GM23248 (cell line): Measurements from ENCODE around the gene HDAC7. TPM values are rescaled to one million over a fixed set of nuclear protein-coding genes. Genes with fewer than 3 reads are reported as not detected.

Experiments
- DNase-seq: peaks from one replicate; pipeline ENCODE4 v3.0.0-alpha.2; 2015
- H2AFZ ChIP-seq: fragments of 200-600 bp; sonication (generic); 2 replicates; pipeline ENCODE4 v1.6.1; 2016; ENCODE audit warnings: antibody characterized with exemption
- H3F3A ChIP-seq: fragments of 200-600 bp; sonication (generic); 2 replicates; pipeline ENCODE4 v1.6.1; 2016; ENCODE audit warnings: mild to moderate bottlenecking, antibody characterized with exemption, mixed run types; ENCODE audit not compliant: insufficient read depth
- H3K27ac ChIP-seq: fragments of 200-600 bp; sonication (generic); 2 replicates; pipeline ENCODE4 v1.5.1; 2016; ENCODE audit warnings: mild to moderate bottlenecking
- H3K27me3 ChIP-seq: fragments of 200-600 bp; sonication (generic); replicated peaks from 2 replicates; pipeline ENCODE4 v1.6.1; 2016; ENCODE audit warnings: mild to moderate bottlenecking; ENCODE audit not compliant: insufficient read depth
- H3K36me3 ChIP-seq: fragments of 200-600 bp; sonication (generic); 2 replicates; pipeline ENCODE4 v1.6.1; 2016; ENCODE audit warnings: low read depth, mild to moderate bottlenecking
- H3K4me1 ChIP-seq: fragments of 200-600 bp; sonication (generic); 2 replicates; pipeline ENCODE4 v1.6.1; 2016; ENCODE audit warnings: mild to moderate bottlenecking; ENCODE audit not compliant: insufficient read depth
- H3K4me2 ChIP-seq: fragments of 200-600 bp; sonication (generic); one replicate; pipeline ENCODE4 v1.6.1; 2016; ENCODE audit warnings: mild to moderate bottlenecking; ENCODE audit not compliant: unreplicated experiment
- H3K4me3 ChIP-seq: fragments of 200-600 bp; sonication (generic); 2 replicates; pipeline ENCODE4 v1.5.1; 2016; ENCODE audit warnings: mild to moderate bottlenecking
- H3K79me2 ChIP-seq: fragments of 200-600 bp; sonication (generic); 2 replicates; pipeline ENCODE4 v1.6.1; 2016; ENCODE audit warnings: mild to moderate bottlenecking; ENCODE audit not compliant: insufficient read depth
- H3K9ac ChIP-seq: fragments of 200-600 bp; sonication (generic); 2 replicates; pipeline ENCODE4 v1.6.1; 2016; ENCODE audit warnings: mild to moderate bottlenecking
- H3K9me2 ChIP-seq: fragments of 200-600 bp; sonication (generic); 2 replicates; pipeline ENCODE4 v1.6.1; 2016; ENCODE audit warnings: mixed run types, mild to moderate bottlenecking, moderate library complexity; ENCODE audit not compliant: insufficient read depth
- H3K9me3 ChIP-seq: fragments of 200-600 bp; sonication (generic); one replicate; pipeline ENCODE4 v1.6.1; 2017; ENCODE audit warnings: low read depth
- H4K20me1 ChIP-seq: fragments of 200-600 bp; sonication (generic); 2 replicates; pipeline ENCODE4 v1.6.0; 2016; ENCODE audit not compliant: insufficient read depth
- EZH2 ChIP-seq: fragments of 200-600 bp; sonication (generic); IDR thresholded peaks from 2 replicates; pipeline ENCODE4 v1.6.1; 2018; ENCODE audit warnings: antibody characterized with exemption, mild to moderate bottlenecking; ENCODE audit not compliant: insufficient read depth, poor library complexity, severe bottlenecking
- EZH2phosphoT487 ChIP-seq: fragments of 200-600 bp; sonication (generic); IDR thresholded peaks from 2 replicates; pipeline ENCODE4 v1.6.1; 2018; ENCODE audit warnings: antibody characterized with exemption, moderate library complexity, mild to moderate bottlenecking, low read depth; ENCODE audit not compliant: insufficient read depth
- WGBS, 2 experiments: methylation state at CpG; one replicate each; pipeline ENCODE4 v1.1.6; 2015 to 2017; ENCODE audit warnings: low lambda C conversion rate in 2 of 2, low coverage in 1 of 2; ENCODE audit errors: missing lambda C conversion rate in 2 of 2; 5-methylcytosine and 5-hydroxymethylcytosine counted together
- in situ Hi-C: fragments of 300-500 bp; cut with MboI; formaldehyde crosslinking; loops from 2 replicates; pipeline ENCODE4 v1.15.0; 2020
- polyA plus RNA-seq: library from polyadenylated mRNA; unstranded; fragments of >200 nt; fragmentation: Nextera tagmentation; extraction: Ambion mirVana; gene quantifications from 2 replicates; pipeline ENCODE4 v1.2.1, GENCODE V29; 2016
- total RNA-seq: library from RNA; depleted of rRNA; stranded (reverse); fragments of >200 nt; shearing (Covaris generic); gene quantifications from 2 replicates; pipeline ENCODE4 v1.2.3, GENCODE V29; 2014

Gene HDAC7
- total and polyA plus RNA-seq, 2 experiments from 2014 or later = 46.2 to 62.9 TPM

GRCh38 chr12:47770086-47770726 is 49.5 kb downstream of the HDAC7 start:
- Histone ChIP-seq H2AFZ (no peak overlapping the region), H3K4me1 (peaks cover 25% of the 10 kb centered on the region), H3K4me2 (no peak overlapping the region), H4K20me1 (no peaks in the 10 kb centered on the region), H3K79me2 (no peaks in the 10 kb centered on the region), H3K27me3 (no peaks in the 10 kb centered on the region), H3F3A (peaks cover 16% of the 10 kb centered on the region; the same call in 1 of the 2 replicates), H3K9ac (no peak overlapping the region), H3K9me2 (no peaks in the 10 kb centered on the region), H3K36me3 (no peaks in the 10 kb centered on the region), H3K27ac (no peak overlapping the region), H3K4me3 (no peak overlapping the region), H3K9me3 (no peaks in the 10 kb centered on the region)
- peak; percentile 81 for DNase-seq
- 77 to 80% methylated on average over 3 of the region's 3 CpGs for WGBS, 2 experiments
- in situ Hi-C loops = no loop called here
- TF ChIP-seq EZH2phosphoT487 (no peak), EZH2 (no peak)

DNA sequence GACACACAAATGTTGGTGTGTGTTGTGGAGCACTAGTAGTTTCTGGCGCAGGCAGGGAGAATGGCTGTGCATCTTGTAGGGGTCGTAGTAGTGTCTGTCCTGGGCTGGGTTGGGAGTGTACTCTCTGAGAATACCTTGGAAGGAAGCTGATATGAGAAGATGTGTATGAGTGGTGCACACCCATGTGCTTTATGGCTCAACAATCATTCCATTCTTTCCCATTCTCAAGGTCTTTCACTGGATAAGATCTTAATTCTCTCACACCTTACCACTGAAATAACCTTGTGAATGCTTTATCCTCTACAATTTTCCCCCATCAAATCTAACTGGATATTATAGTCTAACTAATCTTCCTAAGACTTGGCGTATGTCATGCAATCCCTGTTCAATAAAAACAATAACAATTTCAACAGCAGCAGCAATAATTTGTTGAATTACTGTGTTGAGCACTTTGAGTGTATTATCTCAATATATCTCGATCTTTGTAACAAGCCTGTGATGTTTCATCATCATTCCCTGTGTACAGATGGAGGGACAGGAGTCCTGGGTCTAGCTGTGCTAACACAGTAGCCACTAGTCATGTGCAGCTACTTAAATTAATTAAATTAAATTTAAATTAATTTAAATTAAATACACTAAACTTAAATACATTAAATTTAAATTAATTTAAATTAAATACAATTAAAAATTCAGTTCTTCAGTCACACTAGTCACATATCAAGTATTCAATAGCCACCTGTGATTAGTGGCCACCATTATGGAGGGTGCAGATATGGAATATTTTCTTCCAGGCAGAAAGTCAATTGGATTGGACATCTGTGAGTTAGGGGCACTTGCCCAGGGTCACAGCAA is 50.2 kb downstream of the HDAC7 start:
- H3K4me3 ChIP-seq = no peak overlapping the region
- no peaks in the 10 kb centered on the region for H3K36me3 ChIP-seq
- peaks cover 16% of the 10 kb centered on the region; the same call in 1 of the 2 replicates for H3F3A ChIP-seq
- TF ChIP-seq EZH2phosphoT487 (no peak), EZH2 (no peak)
- no peak for DNase-seq
- no peak overlapping the region for H3K4me2 ChIP-seq
- 92 to 97% methylated on average over 4 of the region's 4 CpGs for WGBS, 2 experiments
- no peak overlapping the region for H2AFZ ChIP-seq
- H3K9me3 ChIP-seq = no peaks in the 10 kb centered on the region
- H3K79me2 ChIP-seq = no peaks in the 10 kb centered on the region
- no peak overlapping the region for H3K9ac ChIP-seq
- no peaks in the 10 kb centered on the region for H3K27me3 ChIP-seq
- H3K4me1 ChIP-seq = peaks cover 24% of the 10 kb centered on the region
- H3K9me2 ChIP-seq = no peaks in the 10 kb centered on the region
- in situ Hi-C loops = no loop called here
- no peak overlapping the region for H3K27ac ChIP-seq
- no peaks in the 10 kb centered on the region for H4K20me1 ChIP-seq

DNA sequence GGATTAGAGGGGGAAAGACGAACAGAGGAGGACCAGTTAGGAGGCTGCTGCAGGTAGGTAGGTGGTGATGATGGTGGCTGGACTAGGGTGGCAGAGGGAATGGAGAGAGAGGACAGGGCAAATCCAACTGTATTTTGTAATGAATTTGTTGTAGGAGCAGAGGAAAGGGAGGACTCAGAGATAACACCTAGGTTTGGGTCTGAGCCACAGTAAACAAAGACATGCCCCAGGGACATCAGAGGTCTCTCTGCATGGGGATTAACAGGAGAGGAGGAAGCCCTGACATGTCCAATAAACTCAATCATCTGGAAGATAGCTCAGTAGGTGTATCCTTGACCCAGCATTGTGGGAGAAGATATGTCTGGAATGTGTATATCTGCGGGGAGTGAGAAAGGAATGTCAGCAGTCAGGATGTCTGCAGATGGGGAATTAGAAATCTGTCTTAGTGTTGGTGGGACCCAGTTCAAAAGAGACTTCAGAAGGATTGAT is 51.3 kb downstream of the HDAC7 start:
- Histone ChIP-seq H3K36me3 (no peaks in the 10 kb centered on the region), H3K9me3 (no peaks in the 10 kb centered on the region), H2AFZ (no peak overlapping the region), H3K4me3 (no peak overlapping the region), H3K4me1 (peaks cover 22% of the 10 kb centered on the region), H3K79me2 (no peaks in the 10 kb centered on the region), H3K9me2 (no peaks in the 10 kb centered on the region), H3K27me3 (no peaks in the 10 kb centered on the region), H3K9ac (no peak overlapping the region), H3K4me2 (no peak overlapping the region), H4K20me1 (no peaks in the 10 kb centered on the region), H3K27ac (no peak overlapping the region), H3F3A (peaks cover 16% of the 10 kb centered on the region; the same call in 1 of the 2 replicates)
- peak; percentile 28 for DNase-seq
- WGBS, 2 experiments = 46 to 54% methylated on average over 2 of the region's 2 CpGs
- in situ Hi-C loops = no loop called here
- TF ChIP-seq EZH2 (no peak), EZH2phosphoT487 (no peak)

GRCh38 chr12:47767216-47767724 is 52.4 kb downstream of the HDAC7 start:
- Histone ChIP-seq H3K4me1 (peaks cover 22% of the 10 kb centered on the region), H3K9me2 (no peaks in the 10 kb centered on the region), H2AFZ (no peak overlapping the region), H3K27me3 (no peaks in the 10 kb centered on the region), H3K79me2 (no peaks in the 10 kb centered on the region), H3K9ac (no peak overlapping the region), H4K20me1 (no peaks in the 10 kb centered on the region), H3K27ac (no peak overlapping the region), H3K36me3 (no peaks in the 10 kb centered on the region), H3K4me2 (peak overlapping the region; percentile 12), H3K9me3 (no peaks in the 10 kb centered on the region), H3K4me3 (no peak overlapping the region), H3F3A (peaks cover 16% of the 10 kb centered on the region; the same call in 1 of the 2 replicates)
- DNase-seq = peak; percentile 58
- in situ Hi-C loops = no loop called here
- WGBS, 2 experiments = 24 to 31% methylated on average over 4 of the region's 4 CpGs
- TF ChIP-seq EZH2phosphoT487 (no peak), EZH2 (no peak)
